ENCODE measurements around the gene AFF3.

The AFF3 gene

GRCh38 chr2:99618579-99619097 is 523.8 kb downstream of the AFF3 start:
- H3K4me3 ChIP-seq (ENCODE audit: low read depth, low read length), result no peak overlapping the region
- TF ChIP-seq CTCF (IDR thresholded peaks at IDR 0.05; ENCODE audit: borderline replicate concordance, insufficient read depth, low read depth, low read length), result no peak

- no peak overlapping the region for H3K4me3 ChIP-seq (ENCODE audit: low read depth, low read length)
- TF ChIP-seq CTCF (IDR thresholded peaks at IDR 0.05; ENCODE audit: borderline replicate concordance, insufficient read depth, low read depth, low read length), result no peak
These were observed 524.6 kb downstream of the AFF3 start for GRCh38 chr2:99617811-99618210.

DNA sequence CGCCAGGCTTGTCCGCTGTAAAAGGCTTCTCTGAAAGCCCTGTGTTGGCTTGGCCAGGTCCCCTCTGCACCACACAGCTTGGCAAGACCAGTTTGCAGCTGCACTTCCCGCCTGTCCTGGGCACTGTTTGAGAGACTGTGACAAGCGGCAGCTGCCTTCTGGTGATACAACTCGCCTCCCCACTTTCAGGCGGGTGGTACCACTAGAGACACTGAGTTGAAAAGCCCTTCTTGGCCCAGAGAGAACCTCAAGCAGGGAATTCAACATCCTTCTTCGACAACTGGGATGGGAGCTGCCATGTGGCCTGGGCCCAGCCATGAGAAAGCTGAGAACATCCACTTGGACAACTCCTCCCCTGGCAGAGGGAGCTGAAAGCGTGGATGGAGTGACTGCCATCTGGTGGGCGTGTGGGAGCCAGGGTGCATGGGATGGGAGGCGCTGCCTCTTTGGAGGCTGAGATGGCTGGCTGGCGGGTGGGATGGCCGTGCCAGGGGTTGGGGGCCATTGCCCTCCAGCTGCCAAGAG is 527.1 kb downstream of the AFF3 start:
- H3K4me3 ChIP-seq (ENCODE audit: low read depth, low read length), result no peak overlapping the region
- TF ChIP-seq CTCF (IDR thresholded peaks at IDR 0.05; ENCODE audit: borderline replicate concordance, insufficient read depth, low read depth, low read length), result no peak

- H3K4me3 ChIP-seq (ENCODE audit: low read depth, low read length), result no peak overlapping the region
- no peak for TF ChIP-seq CTCF (IDR thresholded peaks at IDR 0.05; ENCODE audit: borderline replicate concordance, insufficient read depth, low read depth, low read length)
These were observed 528.4 kb downstream of the AFF3 start for GRCh38 chr2:99613980-99614379.

- no peak overlapping the region for H3K4me3 ChIP-seq (ENCODE audit: low read depth, low read length)
- no peak for TF ChIP-seq CTCF (IDR thresholded peaks at IDR 0.05; ENCODE audit: borderline replicate concordance, insufficient read depth, low read depth, low read length)
These were observed 530.6 kb downstream of the AFF3 start for GRCh38 chr2:99611786-99612185.

GRCh38 chr2:99611034-99611433 is 531.4 kb downstream of the AFF3 start:
- H3K4me3 ChIP-seq (ENCODE audit: low read depth, low read length), result no peak overlapping the region
- no peak for TF ChIP-seq CTCF (IDR thresholded peaks at IDR 0.05; ENCODE audit: borderline replicate concordance, insufficient read depth, low read depth, low read length)

GRCh38 chr2:99609851-99610381 is 532.5 kb downstream of the AFF3 start:
- TF ChIP-seq CTCF (IDR thresholded peaks at IDR 0.05; ENCODE audit: borderline replicate concordance, insufficient read depth, low read depth, low read length), result no peak
- no peak overlapping the region for H3K4me3 ChIP-seq (ENCODE audit: low read depth, low read length)

All from GM12875 (cell line).